NCI-H82 (cell line): Measurements from ENCODE around the gene GNG7.

ENCODE experiments used
- DNase-seq: peaks from one replicate; lab custom pipeline; 2025; lab: John Stamatoyannopoulos, UW

The GNG7 gene

GRCh38 chr19:2702170-2703076, at the start of gene GNG7:
TSS of gene GNG7 (minus strand) at chr19:2702694. CDS start at chr19:2520688, 182,006 bp downstream.
- DNase-seq = peak; percentile 79

- DNase-seq = no peak
Measured at GRCh38 chr19:2751438-2751830, 48.9 kb upstream of the GNG7 start.

GRCh38 chr19:2750808-2751437, 48.4 kb upstream of the GNG7 start:
- no peak for DNase-seq

- no peak for DNase-seq
Measured at GRCh38 chr19:2747349-2747748, 44.9 kb upstream of the GNG7 start.

GRCh38 chr19:2744113-2744512, 41.6 kb upstream of the GNG7 start:
- no peak for DNase-seq

GRCh38 chr19:2743099-2743498, 40.6 kb upstream of the GNG7 start:
- no peak for DNase-seq

- no peak for DNase-seq
Measured at GRCh38 chr19:2740314-2740656, 37.8 kb upstream of the GNG7 start.

- peak; percentile 97 for DNase-seq
Measured at GRCh38 chr19:2739602-2740313, 37.3 kb upstream of the GNG7 start, which contains the start of gene SLC39A3. TSS of gene SLC39A3 (minus strand) at chr19:2740017. CDS start at chr19:2737257, 2,760 bp downstream.

GRCh38 chr19:2736550-2737190, 34.2 kb upstream of the GNG7 start:
- no peak for DNase-seq

GRCh38 chr19:2735374-2735773, 32.9 kb upstream of the GNG7 start:
- no peak for DNase-seq

GRCh38 chr19:2734589-2735288, 32.2 kb upstream of the GNG7 start:
- no peak for DNase-seq

GRCh38 chr19:2733930-2734588, 31.6 kb upstream of the GNG7 start:
- no peak for DNase-seq

- no peak for DNase-seq
Measured at GRCh38 chr19:2732883-2733282, 30.4 kb upstream of the GNG7 start.

GRCh38 chr19:2732157-2732725, 29.7 kb upstream of the GNG7 start:
- DNase-seq = no peak

GRCh38 chr19:2731181-2731995, 28.9 kb upstream of the GNG7 start:
- DNase-seq = no peak

- no peak for DNase-seq
Measured at GRCh38 chr19:2729943-2730818, 27.7 kb upstream of the GNG7 start.

- DNase-seq = no peak
Measured at GRCh38 chr19:2728783-2729387, 26.4 kb upstream of the GNG7 start.

GRCh38 chr19:2727640-2727944, 25.1 kb upstream of the GNG7 start:
- DNase-seq = no peak
